Sigmoid colon (tissue), 7 donors: ENCODE results near the gene ZNF274. TPM values are rescaled to one million over a fixed set of nuclear protein-coding genes. Genes with fewer than 3 reads are reported as not detected.
A peak's percentile ranks its signal among the peaks of the same experiment; 100 is the strongest.
"Not testable (repeated sequence)": the region's sequence is repeated elsewhere in the genome, so short reads cannot be mapped to it uniquely, and the experiment has no call there.

ENCODE experiments used
- DNase-seq: peaks from one replicate; pipeline ENCODE4 v3.0.0-alpha.2; 2019
- H3K27ac ChIP-seq, 4 donors: fragments of 200-600 bp; sonication (generic); one replicate each; pipeline ENCODE4 v1.5.1; 2016 to 2019; ENCODE audit warnings: mild to moderate bottlenecking in 1 of 4
- H3K27me3 ChIP-seq, 3 donors: fragments of 200-600 bp; sonication (generic); one replicate each; pipeline ENCODE4 v1.5.1; 2019; ENCODE audit warnings: mild to moderate bottlenecking in 1 of 3
- H3K36me3 ChIP-seq, 4 donors: fragments of 200-600 bp; sonication (generic); one replicate each; pipeline ENCODE4 v1.5.1; 2016 to 2019
- H3K4me1 ChIP-seq, 4 donors: fragments of 200-600 bp; sonication (generic); one replicate each; pipeline ENCODE4 v1.5.1; 2017 to 2019
- H3K4me3 ChIP-seq, 4 donors: fragments of 200-600 bp; sonication (generic); one replicate each; pipeline ENCODE4 v1.5.1; 2017 to 2019; ENCODE audit warnings: mild to moderate bottlenecking in 2 of 4, moderate library complexity in 1 of 4
- H3K9me3 ChIP-seq, 4 donors: fragments of 200-600 bp in 3 of 4; sonication (generic) in 3 of 4; one replicate each; pipeline versions ENCODE4 v1.5.1 to v1.6.1; 2013 to 2019
- CTCF ChIP-seq, 4 experiments: fragments of 450-650 bp in 3 of 4; fragments of 200-600 bp in 1 of 4; IDR thresholded peaks; one replicate each; pipeline ENCODE4 v1.5.1; 2016 to 2019; ENCODE audit warnings: antibody characterized with exemption in 4 of 4, mild to moderate bottlenecking in 3 of 4, moderate library complexity in 2 of 4
- EP300 ChIP-seq, 4 donors: sonication (generic); formaldehyde crosslinking; IDR thresholded peaks; one replicate each; pipeline ENCODE4 v1.6.1; 2017; ENCODE audit warnings: antibody characterized with exemption in 4 of 4
- POLR2A ChIP-seq, 2 donors: fragments of 450-650 bp; IDR thresholded peaks; one replicate each; pipeline ENCODE4 v1.6.1; 2016; ENCODE audit warnings: antibody characterized with exemption in 2 of 2, mild to moderate bottlenecking in 2 of 2, moderate library complexity in 2 of 2
- POLR2AphosphoS5 ChIP-seq, 4 donors: sonication (generic); formaldehyde crosslinking; IDR thresholded peaks; one replicate each; pipeline ENCODE4 v1.6.1; 2017; ENCODE audit warnings: antibody characterized with exemption in 4 of 4
- WGBS, 2 donors: extraction: QIAGEN DNeasy Blood & Tissue Kit; methylation state at CpG; one replicate each; pipeline ENCODE4 v1.1.7; 2013; 5-methylcytosine and 5-hydroxymethylcytosine counted together
- intact Hi-C: fragments of 100-400 bp; cut with DNase I; formaldehyde crosslinking; loops from one replicate; pipeline ENCODE4 v1.15.1; 2023
- polyA plus RNA-seq, 3 donors: library from polyadenylated mRNA; stranded (reverse); fragments of 200-250 nt; gene quantifications; one replicate each; pipeline ENCODE4 v1.2.3, GENCODE V29; 2013
- total RNA-seq, 4 donors: library from RNA; depleted of rRNA; stranded (reverse); fragments of >200 nt; gene quantifications; one replicate each; pipeline ENCODE4 v1.1.0, GENCODE V29; 2016
- donor health status: healthy with polysubstance abuse.
- donor health status: Bipolar disorder and iron deficiency.
- donor health status: healthy.

ZNF274 gene
- total RNA-seq (10 to 100 TPM; 18.3 to 26.7 (median 22.6) TPM), polyA plus RNA-seq (10 to 100 TPM in 1 of 3 donors, 1 to 10 TPM in 2; 7.8 to 19.6 (median 9.2) TPM)

DNA sequence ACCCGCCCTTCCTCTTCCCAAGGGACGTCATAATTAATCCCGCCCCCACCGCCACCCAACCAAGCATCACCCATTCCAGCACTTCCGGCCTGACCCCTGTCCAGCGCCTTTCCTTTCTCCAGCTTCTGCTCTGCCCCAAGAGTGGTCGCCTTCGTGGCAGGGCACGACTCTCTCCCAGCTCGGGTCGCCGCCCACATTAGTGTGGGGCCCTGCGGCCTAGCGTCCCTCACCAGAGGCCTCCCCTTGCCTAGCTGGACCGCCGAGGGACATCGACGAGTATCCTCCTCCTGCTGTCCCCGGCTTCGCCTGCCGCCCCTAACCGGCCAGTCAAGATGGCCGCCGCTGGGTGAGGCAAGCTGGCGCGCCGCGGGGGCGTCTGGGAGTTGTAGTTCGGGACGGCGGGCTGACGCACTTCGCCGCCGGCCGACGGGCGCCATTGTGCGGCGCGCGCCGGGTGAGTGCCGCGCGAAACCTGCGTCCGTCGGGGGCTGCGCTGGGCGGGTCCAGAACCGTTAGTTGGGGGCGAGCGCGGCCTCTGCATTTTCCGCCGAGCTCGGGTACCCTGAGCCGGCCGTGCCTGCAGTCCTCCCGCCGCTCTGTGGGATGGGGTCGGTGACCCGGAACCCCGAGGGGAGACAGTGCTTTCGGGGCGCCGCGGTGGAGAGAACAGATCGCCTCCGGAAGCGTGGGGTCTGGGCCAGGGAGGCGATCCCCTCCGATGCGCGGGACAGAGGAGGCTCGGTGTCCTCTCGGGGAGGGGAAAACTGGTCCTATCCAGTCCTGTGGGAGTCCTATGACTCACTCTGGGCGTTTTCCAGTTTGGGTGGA lies at the start of gene ZNF274:
ZNF274 (plus strand) TSS at position 73 of the 828 bp plus-strand sequence. CDS start 905 bp downstream, outside the sequence.
- Histone ChIP-seq H3K9me3 (peaks cover 41 to 83% (median 64%) of the 10 kb centered on the region in 4 donors), H3K36me3 (peaks cover 28 to 71% (median 32%) of the 10 kb centered on the region in 4 donors), H3K27me3 (no peaks in the 10 kb centered on the region), H3K4me1 (peaks cover 0 to 9% (median 0%) of the 10 kb centered on the region in 4 donors), H3K4me3 (peak within 1 kb of the TSS; percentile 62 to 77 (median 68)), H3K27ac (peak within 1 kb of the TSS; percentile 91 to 97 (median 94))
- no peak for TF ChIP-seq CTCF (IDR thresholded peaks at IDR 0.05)
- peak; percentile 54 to 57 for TF ChIP-seq POLR2A (IDR thresholded peaks at IDR 0.05)
- peak; percentile 62 to 95 (median 82) for TF ChIP-seq POLR2AphosphoS5 (IDR thresholded peaks at IDR 0.05)
- DNase-seq: peak; percentile 98
- 1% methylated on average over 80 of the region's 80 CpGs for WGBS, 2 donors
- intact Hi-C loops: loop anchor here (5.0 kb wide), 3 partner anchors 94 to 144 kb away; partner anchors contain the start of genes ZNF8 and ZSCAN22

GRCh38 chr19:58134244-58134643 lies 48.6 kb upstream of the ZNF274 start:
- no peaks in the 10 kb centered on the region for H3K27me3 ChIP-seq
- TF ChIP-seq CTCF (IDR thresholded peaks at IDR 0.05) (no peak), POLR2A (IDR thresholded peaks at IDR 0.05) (no peak), EP300 (IDR thresholded peaks at IDR 0.05) (no peak), POLR2AphosphoS5 (IDR thresholded peaks at IDR 0.05) (no peak)
- intact Hi-C loops: no loop called here
- H3K9me3 ChIP-seq: peaks cover 67 to 95% (median 85%) of the 10 kb centered on the region in 4 donors
- no peak for DNase-seq
- 96% methylated on average over 1 of the region's 1 CpG for WGBS, 2 donors
- no peak overlapping the region for H3K4me3 ChIP-seq
- peaks cover 42 to 100% (median 97%) of the 10 kb centered on the region in 4 donors for H3K36me3 ChIP-seq
- H3K27ac ChIP-seq: no peak overlapping the region
- no peaks in the 10 kb centered on the region for H3K4me1 ChIP-seq

- WGBS, 2 donors: 94 to 97% methylated on average over 3 of the region's 3 CpGs
- H3K9me3 ChIP-seq: peaks cover 24 to 36% (median 29%) of the 10 kb centered on the region in 4 donors
- peaks cover 6 to 35% (median 25%) of the 10 kb centered on the region in 4 donors for H3K36me3 ChIP-seq
- intact Hi-C loops: no loop called here
- H3K4me1 ChIP-seq: peaks cover 0 to 15% (median 13%) of the 10 kb centered on the region in 4 donors
- DNase-seq: no peak
- no peak overlapping the region for H3K4me3 ChIP-seq
- H3K27me3 ChIP-seq: no peaks in the 10 kb centered on the region
- TF ChIP-seq POLR2AphosphoS5 (IDR thresholded peaks at IDR 0.05) (no peak), CTCF (IDR thresholded peaks at IDR 0.05) (no peak)
- H3K27ac ChIP-seq: no peak overlapping the region
These were observed 37.0 kb upstream of the ZNF274 start for GRCh38 chr19:58145849-58146248.

DNA sequence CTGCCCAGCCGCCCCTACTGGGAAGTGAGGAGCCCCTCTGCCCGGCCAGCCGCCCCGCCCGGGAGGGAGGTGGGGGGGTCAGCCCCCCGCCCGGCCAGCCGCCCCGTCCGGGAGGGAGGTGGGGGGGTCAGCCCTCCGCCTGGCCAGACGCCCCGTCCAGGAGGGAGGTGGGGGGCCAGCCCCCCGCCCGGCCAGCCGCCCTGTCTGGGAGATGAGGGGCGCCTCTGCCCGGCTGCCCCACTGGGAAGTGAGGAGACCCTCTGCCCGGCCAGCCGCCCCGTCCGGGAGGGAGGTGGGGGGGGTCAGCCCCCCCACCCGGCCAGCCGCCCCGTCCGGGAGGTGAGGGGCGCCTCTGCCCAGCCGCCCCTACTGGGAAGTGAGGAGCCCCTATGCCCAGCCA lies 35.4 kb upstream of the ZNF274 start:
- intact Hi-C loops, H3K27me3 ChIP-seq, DNase-seq, H3K27ac ChIP-seq, H3K4me3 ChIP-seq: not testable (repeated sequence)
- peaks cover 11 to 27% (median 20%) of the 10 kb centered on the region in 4 donors for H3K9me3 ChIP-seq
- H3K36me3 ChIP-seq: peaks cover 0 to 19% (median 9%) of the 10 kb centered on the region in 4 donors
- peaks cover 0 to 20% (median 16%) of the 10 kb centered on the region in 4 donors for H3K4me1 ChIP-seq
- WGBS, 2 donors: 90 to 92% methylated on average over 24 of the region's 28 CpGs

- Histone ChIP-seq H3K27ac (peak within 1 kb of the TSS; percentile 75 to 87 (median 84)), H3K36me3 (peaks cover 0 to 7% (median 2%) of the 10 kb centered on the region in 4 donors), H3K9me3 (peaks cover 0 to 8% (median 6%) of the 10 kb centered on the region in 4 donors), H3K4me1 (peaks cover 0 to 41% (median 32%) of the 10 kb centered on the region in 4 donors), H3K27me3 (no peaks in the 10 kb centered on the region), H3K4me3 (peak within 1 kb of the TSS; percentile 75 to 90 (median 86))
- intact Hi-C loops: loop anchor here (5.0 to 10.0 kb wide), 2 partner anchors 148 to 1046 kb away; partner anchors contain the start of gene ZNF606
- TF ChIP-seq CTCF (IDR thresholded peaks at IDR 0.05) (no peak), EP300 (IDR thresholded peaks at IDR 0.05) (no peak), POLR2A (IDR thresholded peaks at IDR 0.05) (no peak), POLR2AphosphoS5 (IDR thresholded peaks at IDR 0.05) (peak; percentile 21 to 78 (median 74))
- peak; percentile 87 for DNase-seq
- whole genome bisulfite sequencing, 2 donors: 0 to 1% methylated on average over 62 of the region's 62 CpGs
These were observed 32.4 kb upstream of the ZNF274 start, which contains the start of gene ZNF329 for GRCh38 chr19:58150328-58150921. Gene ZNF329, minus strand, starts transcription at chr19:58150789. Its CDS starts 21,286 bp downstream, at chr19:58129503.
